ES-I3 (cell line): Measurements from ENCODE around the gene STING1.
"Not testable (repeated sequence)": the region's sequence is repeated elsewhere in the genome, so short reads cannot be mapped to it uniquely, and the experiment has no call there.

Experiments used
- H3K36me3 ChIP-seq: 2 replicates; pipeline ENCODE4 v1.6.1; 2013; ENCODE audit warnings: mild to moderate bottlenecking, low read length, control low read depth, moderate library complexity; ENCODE audit not compliant: insufficient read depth
- H3K4me1 ChIP-seq: 2 replicates; pipeline ENCODE4 v1.6.1; 2013; ENCODE audit warnings: mild to moderate bottlenecking, control low read depth, low read length; ENCODE audit not compliant: insufficient read depth
- H3K9ac ChIP-seq: 2 replicates; pipeline ENCODE4 v1.6.1; 2013; ENCODE audit warnings: low read depth, mild to moderate bottlenecking, low read length, moderate library complexity
- H3K9me3 ChIP-seq: 2 replicates; pipeline ENCODE4 v1.6.1; 2013; ENCODE audit warnings: mild to moderate bottlenecking, low read length, moderate library complexity; ENCODE audit not compliant: control insufficient read depth, insufficient read depth

The STING1 gene

GRCh38 chr5:139482050-139482889 lies at the start of gene STING1:
TSS of gene STING1 (minus strand) at chr5:139482758. CDS start at chr5:139481704, 1,054 bp downstream.
- Histone ChIP-seq H3K9ac (no peak within 1 kb of the TSS), H3K9me3 (no peaks in the 10 kb centered on the region), H3K4me1 (peaks cover 4% of the 10 kb centered on the region; the same call in 1 of the 2 replicates), H3K36me3 (no peaks in the 10 kb centered on the region)

- H3K9ac ChIP-seq: no peak overlapping the region
- H3K4me1 ChIP-seq: 0 out of 2 replicates have a peak, but pooled peaks cover 7% of the 10 kb centered on the region
- no peaks in the 10 kb centered on the region for H3K9me3 ChIP-seq
- H3K36me3 ChIP-seq: no peaks in the 10 kb centered on the region
Observed at GRCh38 chr5:139531772-139532169, 49.2 kb upstream of the STING1 start.

GRCh38 chr5:139530079-139530478 lies 47.5 kb upstream of the STING1 start:
- H3K36me3 ChIP-seq, H3K9ac ChIP-seq, H3K9me3 ChIP-seq: not testable (repeated sequence)
- H3K4me1 ChIP-seq: peaks cover 10% of the 10 kb centered on the region

- peaks cover 18% of the 10 kb centered on the region for H3K4me1 ChIP-seq
- not testable (repeated sequence) for H3K9me3 ChIP-seq, H3K9ac ChIP-seq, H3K36me3 ChIP-seq
Observed at GRCh38 chr5:139528695-139529094, 46.1 kb upstream of the STING1 start.

GRCh38 chr5:139527896-139528467 lies 45.4 kb upstream of the STING1 start:
- H3K9ac ChIP-seq, H3K36me3 ChIP-seq, H3K9me3 ChIP-seq: not testable (repeated sequence)
- H3K4me1 ChIP-seq: peaks cover 23% of the 10 kb centered on the region

- not testable (repeated sequence) for H3K36me3 ChIP-seq, H3K9me3 ChIP-seq, H3K9ac ChIP-seq
- peaks cover 23% of the 10 kb centered on the region for H3K4me1 ChIP-seq
Observed at GRCh38 chr5:139527090-139527470, 44.5 kb upstream of the STING1 start.

GRCh38 chr5:139526309-139527089 lies 43.9 kb upstream of the STING1 start:
- not testable (repeated sequence) for H3K9me3 ChIP-seq, H3K36me3 ChIP-seq, H3K9ac ChIP-seq
- peaks cover 23% of the 10 kb centered on the region for H3K4me1 ChIP-seq

GRCh38 chr5:139525586-139526308 lies 43.2 kb upstream of the STING1 start:
- not testable (repeated sequence) for H3K9ac ChIP-seq, H3K36me3 ChIP-seq, H3K9me3 ChIP-seq
- peaks cover 23% of the 10 kb centered on the region for H3K4me1 ChIP-seq

GRCh38 chr5:139524940-139525585 lies 42.5 kb upstream of the STING1 start:
- no peaks in the 10 kb centered on the region for H3K36me3 ChIP-seq
- H3K4me1 ChIP-seq: peaks cover 23% of the 10 kb centered on the region
- no peaks in the 10 kb centered on the region for H3K9me3 ChIP-seq
- H3K9ac ChIP-seq: no peak overlapping the region

GRCh38 chr5:139524446-139524845 lies 41.9 kb upstream of the STING1 start:
- Histone ChIP-seq H3K9ac (no peak overlapping the region), H3K9me3 (no peaks in the 10 kb centered on the region), H3K4me1 (peaks cover 23% of the 10 kb centered on the region), H3K36me3 (no peaks in the 10 kb centered on the region)

GRCh38 chr5:139523635-139524445 lies 41.3 kb upstream of the STING1 start:
- H3K36me3 ChIP-seq: no peaks in the 10 kb centered on the region
- H3K9me3 ChIP-seq: no peaks in the 10 kb centered on the region
- peaks cover 24% of the 10 kb centered on the region for H3K4me1 ChIP-seq
- no peak overlapping the region for H3K9ac ChIP-seq

- H3K4me1 ChIP-seq: peaks cover 7% of the 10 kb centered on the region
Observed at GRCh38 chr5:139517683-139518564, 35.4 kb upstream of the STING1 start.

More at GRCh38 chr5:139517683-139518564, 35.4 kb upstream of the STING1 start:
- Histone ChIP-seq H3K9me3 (no peaks in the 10 kb centered on the region), H3K36me3 (no peaks in the 10 kb centered on the region), H3K9ac (peak overlapping the region; percentile 44)
